Adrenal gland (tissue), 12 donors: ENCODE results near the gene ZNF688. TPM values are rescaled to one million over a fixed set of nuclear protein-coding genes. Genes with fewer than 3 reads are reported as not detected.

Experiments
- DNase-seq, 7 donors: peaks; one replicate each; pipeline ENCODE4 v3.0.0-alpha.2; 2019 to 2020
- H3K27ac ChIP-seq, 5 donors: fragments of 200-600 bp; sonication (generic) in 4 of 5; 1 replicate in 3 of 5; 2 replicates in 2 of 5; pipeline versions ENCODE4 v1.5.1 to v1.8.0; 2016 to 2020; ENCODE audit warnings: mild to moderate bottlenecking in 1 of 5
- H3K27me3 ChIP-seq: fragments of 200-600 bp; 2 replicates; pipeline ENCODE4 v1.8.0; 2021
- H3K36me3 ChIP-seq, 2 donors: fragments of 200-600 bp; replicated peaks in 1 of 2; 1 replicate in 1 of 2; 2 replicates in 1 of 2; pipeline versions ENCODE4 v1.5.1 to v1.8.0; 2018 to 2022
- H3K4me1 ChIP-seq, 2 donors: fragments of 200-600 bp; replicated peaks in 1 of 2; 1 replicate in 1 of 2; 2 replicates in 1 of 2; pipeline versions ENCODE4 v1.5.1 to v1.8.0; 2018 to 2021
- H3K4me3 ChIP-seq, 4 donors: fragments of 200-600 bp; sonication (generic) in 3 of 4; one replicate each; pipeline ENCODE4 v1.5.1; 2016 to 2018
- H3K9me3 ChIP-seq, 3 donors: fragments of 200-600 bp; sonication (generic) in 1 of 3; replicated peaks in 1 of 3; 1 replicate in 2 of 3; 2 replicates in 1 of 3; pipeline versions ENCODE4 v1.5.1 to v1.8.0; 2016 to 2021
- CTCF ChIP-seq, 6 experiments: fragments of 450-650 bp in 4 of 6; fragments of 200-600 bp in 2 of 6; sonication (generic) in 1 of 6; IDR thresholded peaks; 1 replicate in 5 of 6; 2 replicates in 1 of 6; pipeline versions ENCODE4 v1.5.1 to v1.8.0; 2016 to 2021; ENCODE audit warnings: antibody characterized with exemption in 6 of 6, mild to moderate bottlenecking in 2 of 6, moderate library complexity in 1 of 6
- POLR2A ChIP-seq, 2 donors: fragments of 450-650 bp; IDR thresholded peaks; one replicate each; pipeline ENCODE4 v1.6.1; 2017; ENCODE audit warnings: antibody characterized with exemption in 2 of 2, mild to moderate bottlenecking in 2 of 2, moderate library complexity in 1 of 2
- WGBS, 4 donors: extraction: QIAGEN DNeasy Blood & Tissue Kit in 2 of 4; methylation state at CpG; one replicate each; pipeline versions ENCODE4 v1.1.5 to v1.1.7; 2013 to 2017; 5-methylcytosine and 5-hydroxymethylcytosine counted together
- intact Hi-C, 2 donors: fragments of 100-400 bp; cut with DNase I; formaldehyde crosslinking; loops; one replicate each; pipeline versions ENCODE4 v1.14.1 to v1.15.0; 2022 to 2023
- polyA plus RNA-seq, 3 donors: library from polyadenylated mRNA; stranded (reverse); fragments of 200-250 nt in 2 of 3; fragments of 350-450 nt in 1 of 3; fragmentation: Illumina TruSeq in 1 of 3; extraction: RNeasy Lipid Tissue Mini Kit (QIAGEN cat#74804) in 1 of 3; gene quantifications; one replicate each; pipeline ENCODE4 v1.2.3, GENCODE V29; 2013 to 2014
- total RNA-seq, 9 donors: library from RNA; depleted of rRNA in 4 of 9; stranded (reverse); fragments of >200 nt in 4 of 9; fragments of 120-200 nt in 1 of 9; fragmentation: NEBNext Ultra II Directional in 1 of 9; extraction: Animal tissue kit (Norgen Biotek cat#: 25700) in 1 of 9; gene quantifications; one replicate each; pipeline versions ENCODE4 v1.1.0 to v1.2.4, GENCODE V29; 2013 to 2023
- donor health status: healthy with polysubstance abuse.
- donor health status: Bipolar disorder and iron deficiency.
- donor health status: DM: yes; HTN: yes; CAD: no.
- donor health status: DM: no; HTN: no; CAD: no.
- donor health status: DM: no; HTN: no; CAD: no.
- donor health status: DM: yes; HTN: yes; CAD: no.

Gene ZNF688
- total and polyA plus RNA-seq, 12 donors: 10.3 to 43.4 (median 18.2) TPM

DNA sequence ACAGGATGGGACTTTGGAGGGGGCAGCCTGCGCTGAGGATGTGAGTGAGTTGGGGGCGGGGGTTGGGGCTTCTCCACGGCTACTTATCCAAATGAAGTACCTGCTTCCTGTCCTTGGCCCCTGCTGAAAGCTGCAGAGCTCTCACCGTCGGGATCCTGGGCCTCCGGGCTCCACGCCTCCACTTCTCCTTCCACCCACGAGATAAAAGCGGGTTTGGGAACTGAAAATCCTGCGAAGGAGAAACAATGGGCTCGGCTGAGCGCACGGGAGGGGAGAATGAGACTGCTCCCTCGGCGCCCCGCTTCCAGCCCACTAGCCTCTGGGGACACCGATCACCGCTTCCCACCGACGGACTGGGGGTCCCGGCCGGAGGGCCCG lies 13.5 kb upstream of the ZNF688 start:
- WGBS, 4 donors: 0 to 5% (median 3%) methylated on average over 7 to 23 of the region's 23 CpGs
- peak overlapping the region; percentile 58 to 91 (median 84) for H3K27ac ChIP-seq
- peak overlapping the region; percentile 35 to 80 (median 72) for H3K4me3 ChIP-seq

GRCh38 chr16:30582611-30583340 lies 11.3 kb upstream of the ZNF688 start:
- 96 to 98% (median 96%) methylated on average over 31 to 48 of the region's 48 CpGs for WGBS, 4 donors
- Histone ChIP-seq H3K27ac (no peak overlapping the region), H3K4me1 (peaks cover 10 to 13% of the 10 kb centered on the region in 2 donors), H3K9me3 (no peaks in the 10 kb centered on the region), H3K27me3 (no peaks in the 10 kb centered on the region), H3K36me3 (peaks cover 0 to 29% of the 10 kb centered on the region in 2 donors), H3K4me3 (no peak overlapping the region)
- DNase-seq: no peak
- intact Hi-C loops: no loop called here
- TF ChIP-seq CTCF (IDR thresholded peaks at IDR 0.05) (no peak), POLR2A (IDR thresholded peaks at IDR 0.05) (no peak)

More for the DNA sequence above, 13.5 kb upstream of the ZNF688 start:
- Histone ChIP-seq H3K4me1 (peaks cover 10 to 13% of the 10 kb centered on the region in 2 donors), H3K9me3 (no peaks in the 10 kb centered on the region), H3K36me3 (peaks cover 0 to 20% of the 10 kb centered on the region in 2 donors), H3K27me3 (no peaks in the 10 kb centered on the region)
- TF ChIP-seq POLR2A (IDR thresholded peaks at IDR 0.05): no peak
- DNase-seq: no peak
- intact Hi-C loops: no loop called here

GRCh38 chr16:30581457-30581856 lies 9.9 kb upstream of the ZNF688 start:
- Histone ChIP-seq H3K27ac (no peak overlapping the region), H3K36me3 (peaks cover 0 to 29% of the 10 kb centered on the region in 2 donors), H3K4me3 (no peak overlapping the region), H3K4me1 (peaks cover 10 to 13% of the 10 kb centered on the region in 2 donors), H3K9me3 (no peaks in the 10 kb centered on the region), H3K27me3 (no peaks in the 10 kb centered on the region)
- DNase-seq: no peak
- intact Hi-C loops: no loop called here
- TF ChIP-seq POLR2A (IDR thresholded peaks at IDR 0.05): no peak
- TF ChIP-seq CTCF (IDR thresholded peaks at IDR 0.05): no peak
- WGBS, 4 donors: 84 to 87% (median 85%) methylated on average over 4 to 7 of the region's 7 CpGs

- 81 to 87% (median 83%) methylated on average over 1 of the region's 1 CpG for WGBS, 4 donors
- intact Hi-C loops: no loop called here
Observed at GRCh38 chr16:30574678-30575077, 3.2 kb upstream of the ZNF688 start.

More at GRCh38 chr16:30574678-30575077, 3.2 kb upstream of the ZNF688 start:
- peaks cover 0 to 8% of the 10 kb centered on the region in 2 donors for H3K36me3 ChIP-seq
- no peak overlapping the region for H3K27ac ChIP-seq
- no peak for DNase-seq
- TF ChIP-seq CTCF (IDR thresholded peaks at IDR 0.05) (no peak), POLR2A (IDR thresholded peaks at IDR 0.05) (no peak)
- H3K27me3 ChIP-seq: no peaks in the 10 kb centered on the region
- no peaks in the 10 kb centered on the region for H3K9me3 ChIP-seq
- H3K4me1 ChIP-seq: peaks cover 10 to 25% of the 10 kb centered on the region in 2 donors
- no peak overlapping the region for H3K4me3 ChIP-seq
